Activated T-helper 1 cell treated with Interleukin-2 at 50 U/mL for 16 hours (primary cell): ENCODE measurements around the gene INPP1.

ENCODE experiments used
- DNase-seq: peaks from one replicate; pipeline ENCODE4 v3.0.0-alpha.2; 2020; ENCODE audit warnings: low read depth

The INPP1 gene

DNA sequence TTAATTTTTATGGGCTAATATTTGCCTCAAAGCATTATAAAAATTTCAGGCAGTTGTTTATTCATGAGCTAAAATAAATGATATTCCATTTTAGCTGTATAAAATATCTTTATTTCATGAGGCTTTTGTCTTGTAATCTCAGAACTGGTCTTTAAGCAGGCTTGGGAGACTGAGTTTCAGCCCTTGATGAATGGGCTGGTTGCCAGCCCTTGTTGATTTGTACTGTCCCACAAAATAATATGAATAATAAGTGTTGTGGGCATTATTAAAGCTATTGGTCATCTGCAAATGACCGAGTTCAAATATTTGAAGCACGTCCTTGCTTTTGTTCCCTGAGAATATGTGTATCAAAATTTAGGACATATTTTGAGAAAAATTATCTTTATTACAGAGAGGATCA lies 18.2 kb downstream of the INPP1 start:
- no peak for DNase-seq

DNA sequence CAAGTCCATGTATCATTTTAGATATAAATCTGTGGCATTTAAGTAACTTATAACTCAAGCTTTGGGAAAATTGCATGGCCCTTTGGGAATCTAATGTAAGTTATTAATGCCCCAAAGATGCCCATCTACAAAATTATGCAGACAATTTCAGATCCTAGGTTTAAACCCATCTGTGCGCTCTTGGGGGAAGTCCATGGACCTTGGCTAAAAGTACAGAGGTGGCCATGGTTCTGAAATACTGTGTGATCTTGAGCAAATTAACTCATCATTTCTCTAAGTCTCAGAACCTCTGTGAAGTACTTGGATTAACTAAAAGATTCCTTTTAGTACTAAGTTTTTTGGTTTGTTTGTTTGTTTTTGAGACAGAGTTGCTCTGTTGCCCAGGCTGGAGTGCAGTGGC lies 19.5 kb downstream of the INPP1 start:
- no peak for DNase-seq

DNA sequence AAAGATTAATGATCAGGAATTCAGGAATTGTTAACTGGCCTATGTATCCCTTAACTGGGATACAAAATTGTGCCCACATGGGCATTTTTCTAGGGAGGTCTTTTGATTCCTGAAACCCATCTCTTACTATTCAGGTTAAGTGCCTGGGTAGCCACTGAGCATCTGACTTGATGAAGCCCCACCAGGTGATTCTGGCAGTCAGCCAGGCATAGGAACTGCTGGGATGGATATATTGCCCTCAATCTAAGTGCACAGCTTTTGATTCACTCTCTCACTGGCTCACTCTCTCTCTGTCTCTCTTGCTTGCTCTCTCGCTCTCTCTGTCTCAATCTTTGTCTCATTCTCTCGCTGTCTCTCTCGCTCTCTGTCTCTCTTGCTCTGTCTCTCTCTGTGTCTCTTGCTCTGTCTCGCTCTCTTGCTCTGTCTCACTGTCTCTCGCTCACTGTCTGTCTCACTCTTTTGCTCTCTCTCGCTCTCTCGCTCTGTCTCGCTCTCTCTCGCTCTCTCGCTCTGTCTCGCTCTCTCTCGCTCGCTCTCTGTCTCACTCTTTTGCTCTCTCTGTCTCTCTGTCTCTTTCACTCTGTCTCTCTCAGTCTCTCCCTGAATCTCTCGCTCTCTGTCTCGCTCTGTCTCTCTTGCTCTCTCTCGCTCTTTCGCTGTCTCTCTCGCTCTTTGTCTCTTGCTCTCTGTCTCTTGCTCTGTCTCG lies 22.3 kb downstream of the INPP1 start:
- no peak for DNase-seq

GRCh38 chr2:190366248-190366753 lies 22.9 kb downstream of the INPP1 start:
- DNase-seq: no peak

GRCh38 chr2:190367091-190367490 lies 23.7 kb downstream of the INPP1 start:
- no peak for DNase-seq

- no peak for DNase-seq
Observed at GRCh38 chr2:190369635-190370034, 26.2 kb downstream of the INPP1 start.

GRCh38 chr2:190376083-190376482 lies 32.7 kb downstream of the INPP1 start:
- DNase-seq: no peak

- DNase-seq: no peak
Observed at GRCh38 chr2:190376591-190377245, 33.3 kb downstream of the INPP1 start.

DNA sequence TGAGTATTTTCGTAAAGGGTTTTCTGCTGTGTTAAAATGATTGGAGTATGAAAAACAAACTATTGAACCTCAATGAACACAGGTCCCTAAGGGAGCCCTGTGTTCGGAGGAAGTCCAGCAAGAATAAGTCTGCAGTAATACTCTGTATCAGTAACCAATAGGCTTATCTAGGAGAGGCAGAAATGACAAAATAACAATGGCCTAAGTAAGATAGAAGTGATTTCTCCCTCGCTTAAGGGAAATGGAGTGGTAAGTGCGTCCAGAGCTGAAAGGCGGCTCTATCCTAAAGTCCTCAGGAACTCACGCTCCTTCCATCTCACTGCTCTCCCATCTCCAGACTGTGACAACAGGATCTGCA lies 35.5 kb downstream of the INPP1 start:
- DNase-seq: no peak

DNA sequence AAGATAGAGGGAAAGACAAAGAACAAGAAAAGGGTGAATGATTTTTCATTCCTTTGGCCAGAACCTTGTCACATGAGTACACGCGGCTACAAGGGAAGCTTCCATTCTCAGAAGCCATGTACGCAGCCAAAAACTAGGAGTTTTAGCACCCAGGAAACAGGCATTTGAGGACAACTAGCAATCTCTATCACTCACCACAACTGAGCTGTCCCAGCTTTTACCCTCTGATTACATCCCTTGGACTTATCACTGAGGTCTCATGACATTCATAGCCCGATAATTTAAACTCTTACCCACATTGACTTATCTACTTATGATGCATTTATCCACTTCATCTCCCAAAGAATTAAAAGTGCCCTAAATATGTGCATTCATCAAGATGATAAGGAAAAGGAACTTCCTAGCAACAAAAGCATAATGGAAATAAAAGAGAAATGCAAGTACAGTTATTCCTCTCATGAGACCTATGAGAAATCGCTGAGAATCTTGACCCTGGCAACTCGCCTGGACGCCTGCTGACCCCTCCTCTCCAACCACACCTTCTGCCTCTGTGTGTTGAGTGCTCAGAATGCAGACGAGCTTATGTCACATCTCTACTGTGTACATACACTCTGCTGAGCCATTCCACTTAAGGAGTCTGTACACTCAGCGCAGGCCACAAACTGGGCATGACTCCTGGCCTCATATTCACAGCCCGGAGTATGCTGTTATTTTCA lies 36.0 kb downstream of the INPP1 start:
- no peak for DNase-seq

- no peak for DNase-seq
Observed at GRCh38 chr2:190380962-190381412, 37.6 kb downstream of the INPP1 start.

- no peak for DNase-seq
Observed at GRCh38 chr2:190382851-190383250, 39.5 kb downstream of the INPP1 start.

- no peak for DNase-seq
Observed at GRCh38 chr2:190387422-190387821, 44.0 kb downstream of the INPP1 start.

GRCh38 chr2:190396271-190396670 lies 52.9 kb downstream of the INPP1 start:
- DNase-seq: no peak

DNA sequence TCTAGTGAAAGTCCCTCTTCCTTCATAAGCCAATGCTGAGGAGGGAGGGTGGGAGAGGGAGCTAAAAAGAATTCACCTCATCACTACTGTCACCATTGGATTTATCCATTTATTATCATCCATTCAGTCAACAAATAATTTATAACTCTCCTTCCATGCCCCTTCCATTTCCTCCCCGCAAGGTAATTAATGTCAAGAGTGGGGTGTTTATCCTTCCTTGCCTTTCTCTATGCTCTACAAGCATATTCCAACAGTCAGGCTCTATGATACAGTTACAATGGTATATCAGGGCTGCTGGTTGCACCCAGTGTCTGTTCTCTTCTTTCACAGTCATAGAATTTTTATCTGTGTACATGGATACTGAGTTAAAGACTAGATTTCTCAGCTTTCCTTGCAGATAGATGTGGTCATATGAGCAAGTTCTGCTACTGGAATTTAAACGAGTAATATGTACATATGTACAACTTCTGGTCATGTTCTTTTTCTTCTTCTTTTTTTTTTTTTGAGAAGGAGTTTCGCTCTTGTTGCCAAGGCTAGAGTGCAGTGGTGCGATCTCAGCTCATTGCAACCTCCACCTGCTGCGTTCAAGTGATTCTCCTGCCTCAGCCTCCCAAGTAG lies 59.7 kb downstream of the INPP1 start:
- DNase-seq: no peak

DNA sequence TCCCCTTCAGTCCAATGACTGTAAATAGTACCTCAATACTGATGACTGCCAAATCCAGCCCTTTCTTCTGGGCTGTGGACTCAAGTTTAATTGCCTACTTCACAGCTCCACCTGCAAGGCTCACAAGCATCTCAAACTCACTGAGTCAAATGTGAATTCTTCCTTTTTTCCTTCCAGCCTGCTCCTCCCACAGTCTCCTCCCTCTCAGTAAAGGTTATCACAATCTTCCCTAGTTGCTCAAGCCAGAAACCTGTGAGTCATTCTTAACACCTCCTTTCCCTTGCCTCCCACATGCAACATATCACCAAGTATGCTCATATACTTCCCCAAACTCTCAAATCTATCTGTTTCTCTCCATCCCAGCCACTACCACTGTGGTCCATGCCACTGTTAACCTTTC lies 61.1 kb downstream of the INPP1 start:
- DNase-seq: no peak

- no peak for DNase-seq
Observed at GRCh38 chr2:190405070-190405469, 61.7 kb downstream of the INPP1 start.

DNA sequence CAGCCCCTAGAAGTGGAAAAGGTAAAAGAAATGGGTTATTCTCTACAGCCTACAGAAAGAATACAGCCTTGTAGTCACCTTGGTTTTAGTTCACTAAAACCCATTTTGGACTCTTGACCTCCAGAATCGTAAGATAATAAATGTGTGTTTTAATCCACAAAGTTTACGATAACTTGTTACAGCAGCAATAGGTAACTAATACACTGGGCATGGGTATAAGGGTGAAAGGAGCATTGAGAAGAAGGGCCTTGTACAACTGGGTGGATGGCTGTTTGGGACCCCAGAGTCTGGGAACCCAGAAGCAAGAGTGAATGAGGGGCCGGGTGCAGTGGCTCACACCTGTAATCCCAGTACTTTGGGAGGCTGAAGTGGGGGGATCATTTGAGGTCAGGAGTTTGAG lies 62.6 kb downstream of the INPP1 start:
- no peak for DNase-seq

- no peak for DNase-seq
Observed at GRCh38 chr2:190406805-190407204, 63.4 kb downstream of the INPP1 start.

DNA sequence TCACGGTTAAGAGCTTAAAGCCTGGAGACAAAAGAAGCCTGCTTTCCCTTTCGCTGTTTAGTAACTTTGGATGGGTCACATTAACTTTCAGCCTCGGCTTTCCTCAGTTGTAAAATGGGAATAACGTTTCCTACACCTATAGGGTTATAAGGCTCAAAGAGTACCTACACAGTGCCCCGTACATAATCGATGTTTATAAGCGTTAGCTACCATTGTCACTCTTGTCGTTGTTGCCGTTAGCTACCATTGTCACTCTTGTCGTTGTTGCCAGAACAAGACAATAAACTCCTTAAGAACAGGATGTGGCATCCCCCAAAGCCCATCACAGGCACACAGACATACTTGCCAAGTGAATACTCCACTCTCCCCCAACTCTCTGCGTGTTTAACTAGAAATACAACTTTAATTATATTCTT lies 63.9 kb downstream of the INPP1 start:
- no peak for DNase-seq

- DNase-seq: peak; percentile 45
Observed at GRCh38 chr2:190407662-190408537, 64.5 kb downstream of the INPP1 start, which contains the start of gene MFSD6. Gene MFSD6, plus strand, starts transcription at chr2:190408355. Its CDS starts 27,675 bp downstream, at chr2:190436030.
